Inflammatory macrophage (primary cell): ENCODE measurements around the gene PARD6G.

Experiments used
- DNase-seq, 2 donors: peaks; one replicate each; pipeline ENCODE4 v3.0.0-alpha.2; 2020 to 2022

The PARD6G gene

GRCh38 chr18:80210312-80211083 is 36.8 kb downstream of the PARD6G start:
- DNase-seq, result peak; percentile 9 to 52

GRCh38 chr18:80208620-80209019 is 38.7 kb downstream of the PARD6G start:
- DNase-seq, result no peak

- no peak for DNase-seq
These were observed 42.0 kb downstream of the PARD6G start for GRCh38 chr18:80205294-80205693.

GRCh38 chr18:80204142-80204541 is 43.2 kb downstream of the PARD6G start:
- no peak for DNase-seq

GRCh38 chr18:80203249-80203648 is 44.1 kb downstream of the PARD6G start:
- no peak for DNase-seq

GRCh38 chr18:80202264-80202998 is 44.9 kb downstream of the PARD6G start:
- no peak for DNase-seq

GRCh38 chr18:80201739-80202138 is 45.6 kb downstream of the PARD6G start:
- no peak for DNase-seq

- no peak for DNase-seq
These were observed 46.2 kb downstream of the PARD6G start for GRCh38 chr18:80200932-80201672.

- DNase-seq, result no peak
These were observed 47.0 kb downstream of the PARD6G start for GRCh38 chr18:80200171-80200931.

GRCh38 chr18:80198994-80199748 is 48.1 kb downstream of the PARD6G start:
- DNase-seq, result no peak

- DNase-seq, result no peak
These were observed 48.9 kb downstream of the PARD6G start for GRCh38 chr18:80198391-80198790.

- no peak for DNase-seq
These were observed 49.8 kb downstream of the PARD6G start for GRCh38 chr18:80197528-80197927.

- DNase-seq, result no peak
These were observed 50.6 kb downstream of the PARD6G start for GRCh38 chr18:80196528-80197320.

GRCh38 chr18:80194874-80195570 is 52.3 kb downstream of the PARD6G start:
- DNase-seq, result no peak

GRCh38 chr18:80193701-80194100 is 53.6 kb downstream of the PARD6G start:
- DNase-seq, result no peak

GRCh38 chr18:80192653-80193385 is 54.5 kb downstream of the PARD6G start:
- no peak for DNase-seq

- no peak for DNase-seq
These were observed 55.2 kb downstream of the PARD6G start for GRCh38 chr18:80191907-80192652.

- DNase-seq, result no peak
These were observed 56.0 kb downstream of the PARD6G start for GRCh38 chr18:80191264-80191663.

- no peak for DNase-seq
These were observed 57.0 kb downstream of the PARD6G start for GRCh38 chr18:80190311-80190710.
